Thyroid gland (tissue), 4 donors: ENCODE results near the gene ACTL8.

Experiments used
- POLR2A ChIP-seq, 2 donors: fragments of 450-650 bp; IDR thresholded peaks; one replicate each; pipeline ENCODE4 v1.6.1; 2017; ENCODE audit warnings: antibody characterized with exemption in 2 of 2, mild to moderate bottlenecking in 2 of 2, moderate library complexity in 1 of 2
- TF ChIP-seq, protein P1 (sequence below), 6 experiments: fragments of 200-600 bp in 3 of 6; fragments of 450-650 bp in 3 of 6; sonication (generic) in 3 of 6; IDR thresholded peaks; one replicate each; pipeline ENCODE4 v1.5.1; 2016 to 2019; ENCODE audit warnings: antibody characterized with exemption in 6 of 6, mild to moderate bottlenecking in 2 of 6, inconsistent platforms in 1 of 6, moderate library complexity in 1 of 6

DNA sequence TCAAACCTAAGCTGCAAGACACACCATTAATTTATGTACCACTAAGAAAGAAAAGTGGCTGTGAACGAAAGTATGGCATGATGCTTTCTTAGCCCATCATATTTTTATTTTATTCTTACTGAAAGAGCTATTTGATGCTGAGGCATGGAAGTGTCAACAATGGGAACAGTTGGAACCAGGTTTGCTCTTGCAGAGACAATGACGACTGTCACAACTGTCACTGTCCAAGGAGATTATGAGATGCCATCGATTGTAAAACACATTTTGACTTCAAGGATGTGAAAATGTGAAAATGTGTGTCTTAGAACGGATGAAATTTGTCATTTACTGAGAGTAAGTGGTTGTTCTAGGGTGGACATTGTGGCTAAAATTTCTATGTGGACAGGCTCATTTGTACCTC lies 2.8 kb upstream of the ACTL8 start:
- TF ChIP-seq, protein P1, sequence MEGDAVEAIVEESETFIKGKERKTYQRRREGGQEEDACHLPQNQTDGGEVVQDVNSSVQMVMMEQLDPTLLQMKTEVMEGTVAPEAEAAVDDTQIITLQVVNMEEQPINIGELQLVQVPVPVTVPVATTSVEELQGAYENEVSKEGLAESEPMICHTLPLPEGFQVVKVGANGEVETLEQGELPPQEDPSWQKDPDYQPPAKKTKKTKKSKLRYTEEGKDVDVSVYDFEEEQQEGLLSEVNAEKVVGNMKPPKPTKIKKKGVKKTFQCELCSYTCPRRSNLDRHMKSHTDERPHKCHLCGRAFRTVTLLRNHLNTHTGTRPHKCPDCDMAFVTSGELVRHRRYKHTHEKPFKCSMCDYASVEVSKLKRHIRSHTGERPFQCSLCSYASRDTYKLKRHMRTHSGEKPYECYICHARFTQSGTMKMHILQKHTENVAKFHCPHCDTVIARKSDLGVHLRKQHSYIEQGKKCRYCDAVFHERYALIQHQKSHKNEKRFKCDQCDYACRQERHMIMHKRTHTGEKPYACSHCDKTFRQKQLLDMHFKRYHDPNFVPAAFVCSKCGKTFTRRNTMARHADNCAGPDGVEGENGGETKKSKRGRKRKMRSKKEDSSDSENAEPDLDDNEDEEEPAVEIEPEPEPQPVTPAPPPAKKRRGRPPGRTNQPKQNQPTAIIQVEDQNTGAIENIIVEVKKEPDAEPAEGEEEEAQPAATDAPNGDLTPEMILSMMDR (IDR thresholded peaks at IDR 0.05) = no peak
- no peak for TF ChIP-seq POLR2A (IDR thresholded peaks at IDR 0.05)
